H4 (cell line): ENCODE data around the gene TAP2. TPM values are rescaled to one million over a fixed set of nuclear protein-coding genes. Genes with fewer than 3 reads are reported as not detected.
"Not testable (repeated sequence)": the region's sequence is repeated elsewhere in the genome, so short reads cannot be mapped to it uniquely, and the experiment has no call there.

Experiments used
- DNase-seq: peaks from one replicate; pipeline ENCODE4 v3.0.0-alpha.2; 2015; ENCODE audit warnings: low spot score
- total RNA-seq: library from RNA; depleted of rRNA; stranded (reverse); fragments of >200 nt; shearing (Covaris generic); gene quantifications from 2 replicates; pipeline ENCODE4 v1.2.3, GENCODE V29; 2014; rRNA removed

The TAP2 gene
- 27.4 and 29.8 TPM in 2 replicates for total RNA-seq

- DNase-seq = peak; percentile 84
These were observed at the start of gene TAP2 for GRCh38 chr6:32838114-32838958. Gene TAP2 (minus strand): TSS chr6:32838739. CDS start chr6:32838233, 506 bp downstream.

GRCh38 chr6:32887616-32888015 is 49.1 kb upstream of the TAP2 start:
- DNase-seq = no peak

GRCh38 chr6:32886681-32887383 is 48.3 kb upstream of the TAP2 start:
- no peak for DNase-seq

GRCh38 chr6:32885698-32886286 is 47.3 kb upstream of the TAP2 start:
- peak; percentile 48 for DNase-seq

- peak; percentile 58 for DNase-seq
These were observed 45.2 kb upstream of the TAP2 start for GRCh38 chr6:32883789-32884188.

- no peak for DNase-seq
These were observed 44.3 kb upstream of the TAP2 start for GRCh38 chr6:32882879-32883250.

- DNase-seq = not testable (repeated sequence)
These were observed 42.4 kb upstream of the TAP2 start for GRCh38 chr6:32880962-32881361.

GRCh38 chr6:32879691-32880090 is 41.2 kb upstream of the TAP2 start:
- DNase-seq = no peak

GRCh38 chr6:32876603-32877002 is 38.1 kb upstream of the TAP2 start:
- DNase-seq = no peak

GRCh38 chr6:32873947-32874346 is 35.4 kb upstream of the TAP2 start:
- DNase-seq = not testable (repeated sequence)

- peak; percentile 51 for DNase-seq
These were observed 29.8 kb upstream of the TAP2 start for GRCh38 chr6:32868257-32868788.

- DNase-seq = no peak
These were observed 29.2 kb upstream of the TAP2 start for GRCh38 chr6:32867554-32868256.

- no peak for DNase-seq
These were observed 28.5 kb upstream of the TAP2 start for GRCh38 chr6:32867022-32867477.

GRCh38 chr6:32865724-32866443 is 27.3 kb upstream of the TAP2 start:
- no peak for DNase-seq

GRCh38 chr6:32862725-32863124 is 24.2 kb upstream of the TAP2 start:
- no peak for DNase-seq

GRCh38 chr6:32860674-32861073 is 22.1 kb upstream of the TAP2 start:
- DNase-seq = no peak

GRCh38 chr6:32858194-32858593 is 19.7 kb upstream of the TAP2 start:
- no peak for DNase-seq

- DNase-seq = no peak
These were observed 18.8 kb upstream of the TAP2 start for GRCh38 chr6:32857156-32857891.

- DNase-seq = no peak
These were observed 17.1 kb upstream of the TAP2 start for GRCh38 chr6:32855467-32856174.
